Keratinocyte (primary cell): Measurements from ENCODE around the gene PIGP. TPM values are rescaled to one million over a fixed set of nuclear protein-coding genes. Genes with fewer than 3 reads are reported as not detected.

ENCODE experiments used
- DNase-seq: peaks from one replicate; pipeline ENCODE4 v3.0.0-alpha.2; 2011; ENCODE audit warnings: low read depth, missing footprints, low spot score
- FAIRE-seq: peaks from 2 replicates; lab custom pipeline; 2011; peaks lifted over from hg19 to GRCh38; lab: Jason Lieb, UNC
- H2AFZ ChIP-seq: 2 replicates; pipeline ENCODE4 v1.6.0; 2012; ENCODE audit warnings: low read length, control low read depth, inconsistent platforms; ENCODE audit not compliant: control insufficient read depth
- H3K27ac ChIP-seq: 2 replicates; pipeline ENCODE4 v1.5.1; 2011; ENCODE audit warnings: low read length; ENCODE audit not compliant: control insufficient read depth, insufficient read depth
- H3K27me3 ChIP-seq: 3 replicates; pipeline ENCODE4 v1.6.0; 2011; ENCODE audit warnings: low read length; ENCODE audit not compliant: control insufficient read depth, insufficient read depth; ENCODE audit errors: extremely low read depth
- H3K36me3 ChIP-seq, 2 experiments: 2 replicates in 1 of 2; 3 replicates in 1 of 2; pipeline ENCODE4 v1.5.1; 2011; ENCODE audit warnings: low read length in 2 of 2, mild to moderate bottlenecking in 1 of 2; ENCODE audit not compliant: control insufficient read depth in 2 of 2, insufficient read depth in 2 of 2; ENCODE audit errors: extremely low read depth in 1 of 2
- H3K4me1 ChIP-seq: 3 replicates; pipeline ENCODE4 v1.5.1; 2011; ENCODE audit warnings: low read length; ENCODE audit not compliant: control insufficient read depth, insufficient read depth; ENCODE audit errors: extremely low read depth
- H3K4me2 ChIP-seq: 3 replicates; pipeline ENCODE4 v1.6.0; 2011; ENCODE audit warnings: low read depth, low read length; ENCODE audit not compliant: control insufficient read depth, insufficient read depth; ENCODE audit errors: extremely low read depth
- H3K4me3 ChIP-seq, 3 experiments: fragments of 200-600 bp in 1 of 3; sonication (generic) in 1 of 3; 2 replicates in 2 of 3; 3 replicates in 1 of 3; pipeline ENCODE4 v1.5.1; 2011 to 2016; ENCODE audit warnings: low read length in 3 of 3, mild to moderate bottlenecking in 3 of 3, control low read depth in 2 of 3, inconsistent platforms in 1 of 3, low read depth in 1 of 3, mixed read lengths in 1 of 3, mixed run types in 1 of 3, moderate library complexity in 1 of 3; ENCODE audit not compliant: control insufficient read depth in 2 of 3, insufficient read depth in 2 of 3; ENCODE audit errors: extremely low read depth in 1 of 3
- H3K79me2 ChIP-seq: 2 replicates; pipeline ENCODE4 v1.6.0; 2012; ENCODE audit warnings: low read length; ENCODE audit not compliant: control insufficient read depth, insufficient read depth
- H3K9ac ChIP-seq: 3 replicates; pipeline ENCODE4 v1.6.0; 2011; ENCODE audit warnings: low read length; ENCODE audit not compliant: control insufficient read depth, insufficient read depth; ENCODE audit errors: extremely low read depth
- H3K9me1 ChIP-seq: 3 replicates; pipeline ENCODE4 v1.6.0; 2011; ENCODE audit warnings: low read length; ENCODE audit not compliant: control insufficient read depth, insufficient read depth; ENCODE audit errors: extremely low read depth
- H3K9me3 ChIP-seq: 2 replicates; pipeline ENCODE4 v1.5.1; 2012; ENCODE audit warnings: low read depth, low read length; ENCODE audit not compliant: control insufficient read depth
- H4K20me1 ChIP-seq: 3 replicates; pipeline ENCODE4 v1.6.0; 2011; ENCODE audit warnings: low read length; ENCODE audit not compliant: control insufficient read depth, insufficient read depth; ENCODE audit errors: extremely low read depth
- CTCF ChIP-seq, 3 experiments: IDR thresholded peaks in 1 of 3; conservative IDR thresholded peaks in 1 of 3; optimal IDR thresholded peaks in 1 of 3; 2 replicates in 2 of 3; 3 replicates in 1 of 3; pipeline versions ENCODE3 to v1.5.1; 2011; ENCODE audit warnings: low read length in 3 of 3, mild to moderate bottlenecking in 3 of 3, moderate library complexity in 2 of 3, control low read depth in 1 of 3, inconsistent platforms in 1 of 3; ENCODE audit not compliant: insufficient read depth in 2 of 3; ENCODE audit errors: extremely low read depth in 1 of 3
- EZH2 ChIP-seq: IDR thresholded peaks from one replicate; pipeline ENCODE4 v1.6.1; 2012; ENCODE audit warnings: inconsistent platforms, mild to moderate bottlenecking, low read length, moderate library complexity
- dilution Hi-C: fragments of 300-500 bp; cut with MboI; formaldehyde crosslinking; loops from one replicate; pipeline ENCODE4 v1.7.0; 2020; ENCODE audit warnings: low sequenced_read_pairs; ENCODE audit not compliant: extremely low pct_ligation_motif_present
- polyA plus RNA-seq, 5 experiments: library from polyadenylated mRNA; depleted of rRNA in 3 of 5; stranded (reverse) in 3 of 5; stranded (forward) in 1 of 5; unstranded in 1 of 5; fragments of >200 nt; gene quantifications; 1 replicate in 1 of 5; 2 replicates in 3 of 5; 3 replicates in 1 of 5; pipeline versions ENCODE4 v1.2.1 to v1.2.3, GENCODE V29; 2011 to 2012; ENCODE audit warnings: missing spikeins in 2 of 5, low read depth in 1 of 5, low replicate concordance in 1 of 5

PIGP gene
- polyA plus RNA-seq, 1 donor (not counting 4 experiments of a cell fraction or from before 2014, with no cell fraction given) = 31.8 TPM

- Histone ChIP-seq H3K79me2 (peaks cover 1% of the 10 kb centered on the region), H3K4me1 (no peaks in the 10 kb centered on the region), H3K4me3 (no peak overlapping the region), H3K36me3 (peaks cover 9 to 12% of the 10 kb centered on the region in 2 experiments), H4K20me1 (no peaks in the 10 kb centered on the region), H3K27ac (no peak overlapping the region), H3K9me3 (no peaks in the 10 kb centered on the region), H3K9me1 (no peaks in the 10 kb centered on the region), H3K27me3 (no peaks in the 10 kb centered on the region), H3K4me2 (no peak overlapping the region), H3K9ac (no peak overlapping the region), H2AFZ (no peak overlapping the region)
- dilution Hi-C loops = no loop called here
- DNase-seq (no peak), FAIRE-seq (no peak)
- TF ChIP-seq CTCF (optimal IDR thresholded peaks at IDR 0.05 in 1 of 3, IDR thresholded peaks at IDR 0.05 in 1 of 3, conservative IDR thresholded peaks at IDR 0.05 in 1 of 3; ENCODE audit: extremely low read depth in 1 of 3, insufficient read depth in 2 of 3, low read length in 3 of 3) (no peak), EZH2 (no peak)
These were observed 21.1 kb upstream of the PIGP start for GRCh38 chr21:37093977-37094376.

DNA sequence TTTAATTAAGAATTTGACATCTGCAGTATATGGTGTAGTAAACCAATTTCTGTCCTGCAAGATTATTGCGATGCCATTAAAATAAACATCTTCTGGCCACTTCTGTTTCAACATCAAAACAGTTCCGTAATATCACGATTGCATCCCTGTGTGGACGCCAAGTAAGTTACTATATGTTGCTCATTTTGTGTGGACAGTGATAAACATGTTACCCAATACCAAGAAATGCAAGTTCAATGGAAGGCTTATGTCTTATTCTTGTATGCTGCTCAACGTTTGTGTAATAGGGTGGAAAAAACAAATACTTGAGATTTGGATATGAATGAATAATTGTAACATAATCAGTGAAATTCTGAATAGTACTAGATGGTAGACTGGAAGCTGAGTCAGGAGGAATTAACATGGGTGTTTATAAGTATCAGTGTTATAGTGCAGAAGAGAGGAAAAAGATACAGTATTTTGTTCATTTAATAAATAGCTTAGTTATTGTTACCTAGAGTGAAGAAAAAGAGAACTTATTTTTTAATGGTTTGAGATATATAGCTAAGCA is 15.4 kb upstream of the PIGP start:
- Histone ChIP-seq H3K4me2 (no peak overlapping the region), H2AFZ (no peak overlapping the region), H3K79me2 (peaks cover 34% of the 10 kb centered on the region), H3K9me1 (no peaks in the 10 kb centered on the region), H3K9ac (no peak overlapping the region), H3K36me3 (peaks cover 2% of the 10 kb centered on the region in 2 experiments), H3K4me3 (no peak overlapping the region), H3K4me1 (no peaks in the 10 kb centered on the region), H4K20me1 (no peaks in the 10 kb centered on the region), H3K27me3 (no peaks in the 10 kb centered on the region), H3K27ac (no peak overlapping the region), H3K9me3 (no peaks in the 10 kb centered on the region)
- TF ChIP-seq EZH2 (no peak), CTCF (optimal IDR thresholded peaks at IDR 0.05 in 1 of 3, IDR thresholded peaks at IDR 0.05 in 1 of 3, conservative IDR thresholded peaks at IDR 0.05 in 1 of 3; ENCODE audit: extremely low read depth in 1 of 3, insufficient read depth in 2 of 3, low read length in 3 of 3) (no peak)
- no peak for FAIRE-seq
- no peak for DNase-seq
- dilution Hi-C loops = no loop called here
